Stimulated activated CD4-positive, alpha-beta T cell treated with anti-CD3 and anti-CD28 coated beads, Interleukin-1b, Interleukin-23, amount 100 ng/mL, for 1 hour (primary cell): Measurements from ENCODE around the gene OR11L1.

Source experiments
- DNase-seq, 2 donors: peaks; one replicate each; pipeline ENCODE4 v3.0.0-alpha.2; 2020; ENCODE audit warnings: low read depth in 2 of 2

OR11L1 gene

GRCh38 chr1:247812637-247813036 is 29.1 kb downstream of the OR11L1 start:
- no peak for DNase-seq

DNA sequence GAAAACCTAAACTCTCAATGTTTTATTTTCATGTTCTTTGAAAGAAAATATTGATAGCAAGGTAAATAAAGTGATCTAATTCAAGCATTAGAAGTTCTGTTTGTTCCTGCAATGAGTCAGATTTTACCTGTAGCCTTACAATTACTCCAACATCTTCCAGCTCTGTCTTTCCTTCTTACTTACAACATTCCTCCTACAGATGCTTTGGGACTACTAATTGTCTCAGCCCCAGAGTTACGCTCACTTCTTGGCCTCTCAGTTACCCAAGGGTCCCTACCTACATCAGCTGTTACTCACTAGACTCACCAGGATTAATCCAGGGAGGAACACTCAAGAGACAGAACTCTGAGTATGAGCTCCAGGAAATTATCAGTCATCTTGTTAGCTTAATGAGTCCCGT is 44.2 kb downstream of the OR11L1 start:
- no peak for DNase-seq
